Measurements from ENCODE around the gene UBE2G2. TPM values are rescaled to one million over a fixed set of nuclear protein-coding genes. Genes with fewer than 3 reads are reported as not detected.

UBE2G2 gene
- total RNA-seq, 1 experiment from 2014 or later: 121 TPM

DNA sequence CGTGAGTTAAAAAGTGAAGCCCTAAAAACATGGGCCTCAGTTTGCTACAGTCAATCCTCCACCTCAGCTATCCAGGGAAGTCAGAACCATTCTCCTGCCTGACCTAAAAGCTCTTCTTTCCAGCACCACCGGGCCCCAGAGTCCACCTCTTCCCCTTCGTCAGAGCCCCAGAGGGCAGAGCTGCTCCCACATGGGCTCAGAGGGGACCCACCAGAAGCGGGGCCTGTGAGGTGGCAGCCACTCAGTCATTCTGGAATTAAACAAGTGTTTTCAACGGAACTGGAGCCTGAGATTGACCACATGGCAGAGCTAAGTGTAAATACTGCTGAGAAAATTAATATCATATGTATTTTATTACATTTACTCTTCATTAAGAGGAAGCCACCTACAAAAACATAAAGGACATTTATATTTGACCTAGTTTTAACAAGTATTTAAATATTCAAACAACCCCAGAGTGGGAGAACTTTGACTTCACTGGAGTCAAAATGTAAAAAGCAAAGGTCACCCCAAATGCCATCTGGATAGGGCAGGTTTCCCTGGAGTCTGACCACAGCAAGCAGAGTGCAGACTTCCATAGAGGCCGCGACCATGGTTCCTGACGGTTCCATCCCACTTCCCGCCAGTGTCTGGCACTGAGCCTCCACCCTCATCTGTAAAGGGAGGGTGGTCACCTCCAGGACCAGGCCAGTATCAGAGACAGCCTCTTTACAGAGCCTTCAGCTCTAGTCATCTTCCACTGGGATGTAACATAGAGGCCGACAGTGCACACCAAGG is 14.4 kb upstream of the UBE2G2 start:
- Mint-ChIP-seq H3K27me3 (ENCODE audit: low read depth) (peaks cover 22% of the 10 kb centered on the region), H3K9me3 (peaks cover 17 to 21% of the 10 kb centered on the region in 2 experiments), H3K4me1 (peaks cover 15 to 20% of the 10 kb centered on the region in 2 experiments), H3K36me3 (ENCODE audit: insufficient read depth in 1 of 3, low read depth in 3 of 3) (peaks cover 11 to 29% (median 23%) of the 10 kb centered on the region in 3 experiments), H3K27ac (peak overlapping the region in 1 of 3 experiments; percentile 55; a peak in 1 of 7 replicates), H3K4me3 (peak overlapping the region; percentile 57 to 77)
- no peak overlapping the region for H3K9ac ChIP-seq (ENCODE audit: extremely low read depth, insufficient read length, low read length)
- H2BK20ac ChIP-seq (ENCODE audit: low read depth, low read length, poor library complexity, severe bottlenecking): no peak overlapping the region
- peaks cover 6% of the 10 kb centered on the region for H3K9me3 ChIP-seq (ENCODE audit: control insufficient read depth, low read depth, low read length)
- no peak overlapping the region for H2BK12ac ChIP-seq (ENCODE audit: insufficient read length, low read depth, low read length)
- no peak for TF ChIP-seq CTCF (conservative IDR thresholded peaks at IDR 0.05)
- H3K23ac ChIP-seq (ENCODE audit: insufficient read length, low read depth, low read length): no peak overlapping the region
- no peak overlapping the region for H2BK5ac ChIP-seq (ENCODE audit: insufficient read length, low read length)
- H4K5ac ChIP-seq (ENCODE audit: insufficient read length, low read depth, low read length): no peak overlapping the region
- no peaks in the 10 kb centered on the region for H3K4me1 ChIP-seq (ENCODE audit: insufficient read depth, low read length)
- no peak overlapping the region for H2BK15ac ChIP-seq (ENCODE audit: low read depth, low read length)
- H3K27ac ChIP-seq (ENCODE audit: insufficient read length, low read depth, low read length): no peak overlapping the region
- no peak overlapping the region for H3K4ac ChIP-seq (ENCODE audit: low read depth, low read length)
- H3T11ph ChIP-seq (ENCODE audit: low read length): no peak overlapping the region
- H4K8ac ChIP-seq (replicated peaks; ENCODE audit: insufficient read length, low read depth, low read length): no peak overlapping the region
- no peak overlapping the region for H2AK5ac ChIP-seq (ENCODE audit: insufficient read length, low read length)
- no peaks in the 10 kb centered on the region for H4K20me1 ChIP-seq (ENCODE audit: control insufficient read depth, insufficient read depth, insufficient read length)
- no peak overlapping the region for H2AFZ ChIP-seq (ENCODE audit: low read length)
- no peak overlapping the region for H3K18ac ChIP-seq (ENCODE audit: insufficient read length, low read depth, low read length)
- no CpG with 5 or more reads among the region's 10 CpGs for WGBS (ENCODE audit: extremely low coverage, insufficient read length, low lambda C conversion rate)
- no peaks in the 10 kb centered on the region; the same call in 1 of the 2 replicates for H3K27me3 ChIP-seq (ENCODE audit: insufficient read depth, low read length)
- peaks cover 2% of the 10 kb centered on the region; the same call in 1 of the 2 replicates for H3K79me2 ChIP-seq (ENCODE audit: insufficient read depth, low read length)
- no peak overlapping the region for H4K91ac ChIP-seq (ENCODE audit: insufficient read length, low read depth, low read length)
- peaks cover 2% of the 10 kb centered on the region for H3K79me1 ChIP-seq (ENCODE audit: insufficient read depth, low read depth, low read length, poor library complexity, severe bottlenecking)
- peaks cover 8% of the 10 kb centered on the region for H3K23me2 ChIP-seq (ENCODE audit: insufficient read length, low read depth, low read length, poor library complexity, severe bottlenecking)
- H2BK120ac ChIP-seq (ENCODE audit: low read depth, low read length, poor library complexity, severe bottlenecking): no peak overlapping the region
- no peak overlapping the region for H3K4me2 ChIP-seq (ENCODE audit: insufficient read depth, insufficient read length, low read length)
- DNase-seq: no peak
- no peak overlapping the region for H3K56ac ChIP-seq (ENCODE audit: insufficient read length, low read depth, low read length)
- no peak overlapping the region for H3K14ac ChIP-seq (ENCODE audit: insufficient read depth, low read length)

Measured in H9 (cell line).